HEK293 (cell line): ENCODE measurements around the gene ADGRD2.
A peak's percentile ranks its signal among the peaks of the same experiment; 100 is the strongest.

Experiments used
- HOXA7 ChIP-seq: sonication (generic); formaldehyde crosslinking; IDR thresholded peaks from 2 replicates; pipeline ENCODE4 v1.8.1; 2022; ENCODE audit warnings: missing genetic modification reagents, borderline replicate concordance
- KLF9 ChIP-seq: fragments of 450-650 bp; formaldehyde crosslinking; IDR thresholded peaks from 2 replicates; pipeline ENCODE4 v1.5.1; 2016; ENCODE audit warnings: missing biosample characterization, missing genetic modification characterization, low read depth
- SALL2 ChIP-seq: fragments of 450-650 bp; formaldehyde crosslinking; IDR thresholded peaks from 2 replicates; pipeline ENCODE4 v1.5.0; 2017; ENCODE audit warnings: missing biosample characterization, mild to moderate bottlenecking, missing genetic modification characterization, borderline replicate concordance
- SP3 ChIP-seq: fragments of 450-650 bp; formaldehyde crosslinking; IDR thresholded peaks from 2 replicates; pipeline ENCODE4 v1.5.1; 2016; ENCODE audit warnings: missing biosample characterization, missing genetic modification characterization
- ZBTB21 ChIP-seq: fragments of 450-650 bp; formaldehyde crosslinking; IDR thresholded peaks from 2 replicates; pipeline ENCODE4 v1.5.1; 2017; ENCODE audit warnings: missing biosample characterization, missing genetic modification characterization
- ZIC2 ChIP-seq: fragments of 450-650 bp; formaldehyde crosslinking; IDR thresholded peaks from 2 replicates; pipeline ENCODE4 v1.5.1; 2016; ENCODE audit warnings: missing biosample characterization, missing genetic modification characterization
- ZNF175 ChIP-seq: fragments of 450-650 bp; formaldehyde crosslinking; IDR thresholded peaks from 2 replicates; pipeline ENCODE4 v1.5.1; 2016; ENCODE audit warnings: missing biosample characterization, missing genetic modification characterization
- ZNF223 ChIP-seq: fragments of 450-650 bp; formaldehyde crosslinking; IDR thresholded peaks from 2 replicates; pipeline ENCODE4 v1.5.1; 2016; ENCODE audit warnings: missing biosample characterization, missing genetic modification characterization
- ZNF248 ChIP-seq: fragments of 450-650 bp; formaldehyde crosslinking; IDR thresholded peaks from 2 replicates; pipeline ENCODE4 v1.5.1; 2017; ENCODE audit warnings: missing biosample characterization, missing genetic modification characterization
- ZNF391 ChIP-seq: fragments of 450-650 bp; formaldehyde crosslinking; IDR thresholded peaks from 2 replicates; pipeline ENCODE4 v1.5.1; 2016; ENCODE audit warnings: low read depth, missing biosample characterization, missing genetic modification characterization, borderline replicate concordance
- ZNF404 ChIP-seq: fragments of 450-650 bp; formaldehyde crosslinking; IDR thresholded peaks from 2 replicates; pipeline ENCODE4 v1.5.1; 2017; ENCODE audit warnings: missing biosample characterization, missing genetic modification characterization
- ZNF423 ChIP-seq: fragments of 450-650 bp; formaldehyde crosslinking; IDR thresholded peaks from 2 replicates; pipeline ENCODE4 v1.5.1; 2016; ENCODE audit warnings: missing biosample characterization, missing genetic modification characterization
- ZNF433 ChIP-seq: fragments of 450-650 bp; formaldehyde crosslinking; IDR thresholded peaks from 2 replicates; pipeline ENCODE4 v1.5.1; 2016; ENCODE audit warnings: missing biosample characterization, missing genetic modification characterization, low read depth
- ZNF48 ChIP-seq: fragments of 450-650 bp; formaldehyde crosslinking; IDR thresholded peaks from 2 replicates; pipeline ENCODE4 v1.5.1; 2016; ENCODE audit warnings: missing biosample characterization, missing genetic modification characterization
- ZNF501 ChIP-seq: fragments of 450-650 bp; formaldehyde crosslinking; IDR thresholded peaks from 2 replicates; pipeline ENCODE4 v1.5.1; 2016; ENCODE audit warnings: missing biosample characterization, missing genetic modification characterization
- ZNF544 ChIP-seq: fragments of 450-650 bp; formaldehyde crosslinking; IDR thresholded peaks from 2 replicates; pipeline ENCODE4 v1.5.0; 2017; ENCODE audit warnings: missing biosample characterization, missing genetic modification characterization
- ZNF558 ChIP-seq: fragments of 450-650 bp; formaldehyde crosslinking; IDR thresholded peaks from 2 replicates; pipeline ENCODE4 v1.5.1; 2016; ENCODE audit warnings: missing biosample characterization, missing genetic modification characterization
- ZNF571 ChIP-seq: fragments of 450-650 bp; formaldehyde crosslinking; IDR thresholded peaks from 2 replicates; pipeline ENCODE4 v1.5.0; 2017; ENCODE audit warnings: missing biosample characterization, missing genetic modification characterization
- ZNF610 ChIP-seq: fragments of 450-650 bp; formaldehyde crosslinking; IDR thresholded peaks from 2 replicates; pipeline ENCODE4 v1.5.1; 2016; ENCODE audit warnings: missing biosample characterization, missing genetic modification characterization, borderline replicate concordance
- ZNF623 ChIP-seq: fragments of 450-650 bp; formaldehyde crosslinking; IDR thresholded peaks from 2 replicates; pipeline ENCODE4 v1.5.1; 2016; ENCODE audit warnings: missing biosample characterization, missing genetic modification characterization
- ZNF626 ChIP-seq: fragments of 450-650 bp; sonication (Bioruptor Pico); formaldehyde crosslinking; IDR thresholded peaks from 2 replicates; pipeline ENCODE4 v1.5.1; 2018; ENCODE audit warnings: missing biosample characterization, missing genetic modification characterization, inconsistent platforms
- ZNF670 ChIP-seq: fragments of 450-650 bp; formaldehyde crosslinking; IDR thresholded peaks from 2 replicates; pipeline ENCODE4 v1.5.1; 2016; ENCODE audit warnings: missing biosample characterization, missing genetic modification characterization, low read depth
- ZNF701 ChIP-seq: fragments of 450-650 bp; formaldehyde crosslinking; IDR thresholded peaks from 2 replicates; pipeline ENCODE4 v1.5.1; 2016; ENCODE audit warnings: missing biosample characterization, missing genetic modification characterization
- ZNF747 ChIP-seq: fragments of 450-650 bp; formaldehyde crosslinking; IDR thresholded peaks from 2 replicates; pipeline ENCODE4 v1.5.1; 2016; ENCODE audit warnings: missing biosample characterization, missing genetic modification characterization
- ZNF792 ChIP-seq: fragments of 450-650 bp; formaldehyde crosslinking; IDR thresholded peaks from 2 replicates; pipeline ENCODE4 v1.5.1; 2016; ENCODE audit warnings: missing biosample characterization, missing genetic modification characterization
- ZNF837 ChIP-seq: fragments of 450-650 bp; formaldehyde crosslinking; IDR thresholded peaks from 2 replicates; pipeline ENCODE4 v1.5.1; 2016; ENCODE audit warnings: missing biosample characterization, missing genetic modification characterization
- TF ChIP-seq, protein P1 (sequence below): fragments of 450-650 bp; formaldehyde crosslinking; IDR thresholded peaks from 2 replicates; pipeline ENCODE4 v1.5.1; 2016; ENCODE audit warnings: missing biosample characterization, missing genetic modification characterization, borderline replicate concordance
- TF ChIP-seq, protein P2 (sequence below): fragments of 450-650 bp; formaldehyde crosslinking; IDR thresholded peaks from 2 replicates; pipeline ENCODE4 v1.5.1; 2016; ENCODE audit warnings: missing biosample characterization, missing genetic modification characterization
- TF ChIP-seq, protein P3 (sequence below): fragments of 450-650 bp; formaldehyde crosslinking; IDR thresholded peaks from 2 replicates; pipeline ENCODE4 v1.5.1; 2016; ENCODE audit warnings: missing biosample characterization, missing genetic modification characterization, borderline replicate concordance
- TF ChIP-seq, protein P4 (sequence below): fragments of 450-650 bp; formaldehyde crosslinking; IDR thresholded peaks from 2 replicates; pipeline ENCODE4 v1.5.1; 2016; ENCODE audit warnings: missing biosample characterization, missing genetic modification characterization
- TF ChIP-seq, protein P5 (sequence below): fragments of 450-650 bp; formaldehyde crosslinking; IDR thresholded peaks from 2 replicates; pipeline ENCODE4 v1.5.1; 2017; ENCODE audit warnings: missing biosample characterization, missing genetic modification characterization

ADGRD2 gene

DNA sequence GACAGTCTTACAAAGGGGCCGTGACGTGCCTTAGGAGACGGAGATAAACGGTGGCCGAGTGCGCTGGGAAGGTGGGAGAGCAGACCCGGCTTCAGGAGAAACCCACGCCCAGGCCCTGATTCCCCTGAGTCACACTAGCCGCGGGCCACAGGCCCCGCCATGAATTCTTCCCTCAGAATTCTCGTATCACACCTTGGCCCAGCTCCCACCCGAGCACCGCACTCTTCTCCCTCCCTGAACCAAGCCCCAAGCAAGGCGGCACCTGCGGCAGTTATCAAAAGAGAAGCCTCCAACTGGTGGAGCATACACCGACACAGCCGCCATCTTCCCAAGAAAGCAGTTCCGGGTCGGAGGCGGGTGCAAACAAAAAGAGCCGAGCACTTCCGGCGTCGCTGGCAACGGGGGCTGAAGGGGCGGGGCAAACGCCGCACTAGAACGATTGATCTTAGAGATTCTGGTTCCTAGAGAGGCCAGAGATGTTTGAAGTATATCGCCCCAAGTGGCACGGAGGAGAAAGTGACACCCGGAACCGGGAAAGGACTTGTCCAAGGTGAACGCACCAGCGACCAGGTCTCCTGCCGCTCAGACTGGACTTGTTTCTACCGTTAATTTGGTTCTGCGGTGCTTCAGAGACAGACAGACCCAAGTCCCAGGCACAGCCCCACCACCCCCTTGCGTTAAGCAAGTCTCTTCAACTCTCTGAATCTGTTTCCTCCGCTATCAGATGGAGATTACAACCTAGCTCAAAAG lies 35.0 kb upstream of the ADGRD2 start, which contains the start of gene PSMB7 (continued):
- TF ChIP-seq ZNF223 (tag by site-specific recombination), result no peak
- no peak for TF ChIP-seq ZNF175 (tag by site-specific recombination)
- TF ChIP-seq ZBTB21 (tag by site-specific recombination), result peak; percentile 37; the same call in 1 of the 2 replicates
- peak; percentile 86 for TF ChIP-seq SP3
- TF ChIP-seq SALL2 (tag by site-specific recombination), result no peak
- TF ChIP-seq ZNF792 (tag by site-specific recombination), result no peak
- TF ChIP-seq ZNF747, result no peak
- TF ChIP-seq ZNF544 (tag by site-specific recombination), result no peak
- no peak for TF ChIP-seq ZNF571 (tag by site-specific recombination)
- no peak for TF ChIP-seq ZNF701
- TF ChIP-seq, protein P1, sequence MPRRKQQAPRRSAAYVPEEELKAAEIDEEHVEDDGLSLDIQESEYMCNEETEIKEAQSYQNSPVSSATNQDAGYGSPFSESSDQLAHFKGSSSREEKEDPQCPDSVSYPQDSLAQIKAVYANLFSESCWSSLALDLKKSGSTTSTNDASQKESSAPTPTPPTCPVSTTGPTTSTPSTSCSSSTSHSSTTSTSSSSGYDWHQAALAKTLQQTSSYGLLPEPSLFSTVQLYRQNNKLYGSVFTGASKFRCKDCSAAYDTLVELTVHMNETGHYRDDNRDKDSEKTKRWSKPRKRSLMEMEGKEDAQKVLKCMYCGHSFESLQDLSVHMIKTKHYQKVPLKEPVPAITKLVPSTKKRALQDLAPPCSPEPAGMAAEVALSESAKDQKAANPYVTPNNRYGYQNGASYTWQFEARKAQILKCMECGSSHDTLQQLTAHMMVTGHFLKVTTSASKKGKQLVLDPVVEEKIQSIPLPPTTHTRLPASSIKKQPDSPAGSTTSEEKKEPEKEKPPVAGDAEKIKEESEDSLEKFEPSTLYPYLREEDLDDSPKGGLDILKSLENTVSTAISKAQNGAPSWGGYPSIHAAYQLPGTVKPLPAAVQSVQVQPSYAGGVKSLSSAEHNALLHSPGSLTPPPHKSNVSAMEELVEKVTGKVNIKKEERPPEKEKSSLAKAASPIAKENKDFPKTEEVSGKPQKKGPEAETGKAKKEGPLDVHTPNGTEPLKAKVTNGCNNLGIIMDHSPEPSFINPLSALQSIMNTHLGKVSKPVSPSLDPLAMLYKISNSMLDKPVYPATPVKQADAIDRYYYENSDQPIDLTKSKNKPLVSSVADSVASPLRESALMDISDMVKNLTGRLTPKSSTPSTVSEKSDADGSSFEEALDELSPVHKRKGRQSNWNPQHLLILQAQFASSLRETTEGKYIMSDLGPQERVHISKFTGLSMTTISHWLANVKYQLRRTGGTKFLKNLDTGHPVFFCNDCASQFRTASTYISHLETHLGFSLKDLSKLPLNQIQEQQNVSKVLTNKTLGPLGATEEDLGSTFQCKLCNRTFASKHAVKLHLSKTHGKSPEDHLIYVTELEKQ, result no peak
- TF ChIP-seq ZNF610 (tag by site-specific recombination), result 0 out of 2 replicates have a peak, but pooled peaks have one; percentile 41
- TF ChIP-seq ZNF501 (tag by site-specific recombination), result no peak; the same call in 1 of the 2 replicates
- TF ChIP-seq, protein P2, sequence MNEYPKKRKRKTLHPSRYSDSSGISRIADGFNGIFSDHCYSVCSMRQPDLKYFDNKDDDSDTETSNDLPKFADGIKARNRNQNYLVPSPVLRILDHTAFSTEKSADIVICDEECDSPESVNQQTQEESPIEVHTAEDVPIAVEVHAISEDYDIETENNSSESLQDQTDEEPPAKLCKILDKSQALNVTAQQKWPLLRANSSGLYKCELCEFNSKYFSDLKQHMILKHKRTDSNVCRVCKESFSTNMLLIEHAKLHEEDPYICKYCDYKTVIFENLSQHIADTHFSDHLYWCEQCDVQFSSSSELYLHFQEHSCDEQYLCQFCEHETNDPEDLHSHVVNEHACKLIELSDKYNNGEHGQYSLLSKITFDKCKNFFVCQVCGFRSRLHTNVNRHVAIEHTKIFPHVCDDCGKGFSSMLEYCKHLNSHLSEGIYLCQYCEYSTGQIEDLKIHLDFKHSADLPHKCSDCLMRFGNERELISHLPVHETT (tag by site-specific recombination), result peak; percentile 89
- TF ChIP-seq, protein P3, sequence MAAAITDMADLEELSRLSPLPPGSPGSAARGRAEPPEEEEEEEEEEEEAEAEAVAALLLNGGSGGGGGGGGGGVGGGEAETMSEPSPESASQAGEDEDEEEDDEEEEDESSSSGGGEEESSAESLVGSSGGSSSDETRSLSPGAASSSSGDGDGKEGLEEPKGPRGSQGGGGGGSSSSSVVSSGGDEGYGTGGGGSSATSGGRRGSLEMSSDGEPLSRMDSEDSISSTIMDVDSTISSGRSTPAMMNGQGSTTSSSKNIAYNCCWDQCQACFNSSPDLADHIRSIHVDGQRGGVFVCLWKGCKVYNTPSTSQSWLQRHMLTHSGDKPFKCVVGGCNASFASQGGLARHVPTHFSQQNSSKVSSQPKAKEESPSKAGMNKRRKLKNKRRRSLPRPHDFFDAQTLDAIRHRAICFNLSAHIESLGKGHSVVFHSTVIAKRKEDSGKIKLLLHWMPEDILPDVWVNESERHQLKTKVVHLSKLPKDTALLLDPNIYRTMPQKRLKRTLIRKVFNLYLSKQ (tag by site-specific recombination), result no peak
- TF ChIP-seq ZNF248 (tag by site-specific recombination), result no peak
- TF ChIP-seq ZNF626 (tag by site-specific recombination), result no peak
- TF ChIP-seq, protein P4, sequence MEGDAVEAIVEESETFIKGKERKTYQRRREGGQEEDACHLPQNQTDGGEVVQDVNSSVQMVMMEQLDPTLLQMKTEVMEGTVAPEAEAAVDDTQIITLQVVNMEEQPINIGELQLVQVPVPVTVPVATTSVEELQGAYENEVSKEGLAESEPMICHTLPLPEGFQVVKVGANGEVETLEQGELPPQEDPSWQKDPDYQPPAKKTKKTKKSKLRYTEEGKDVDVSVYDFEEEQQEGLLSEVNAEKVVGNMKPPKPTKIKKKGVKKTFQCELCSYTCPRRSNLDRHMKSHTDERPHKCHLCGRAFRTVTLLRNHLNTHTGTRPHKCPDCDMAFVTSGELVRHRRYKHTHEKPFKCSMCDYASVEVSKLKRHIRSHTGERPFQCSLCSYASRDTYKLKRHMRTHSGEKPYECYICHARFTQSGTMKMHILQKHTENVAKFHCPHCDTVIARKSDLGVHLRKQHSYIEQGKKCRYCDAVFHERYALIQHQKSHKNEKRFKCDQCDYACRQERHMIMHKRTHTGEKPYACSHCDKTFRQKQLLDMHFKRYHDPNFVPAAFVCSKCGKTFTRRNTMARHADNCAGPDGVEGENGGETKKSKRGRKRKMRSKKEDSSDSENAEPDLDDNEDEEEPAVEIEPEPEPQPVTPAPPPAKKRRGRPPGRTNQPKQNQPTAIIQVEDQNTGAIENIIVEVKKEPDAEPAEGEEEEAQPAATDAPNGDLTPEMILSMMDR, result peak; percentile 87
- TF ChIP-seq ZNF433 (tag by site-specific recombination), result no peak
- TF ChIP-seq, protein P5, sequence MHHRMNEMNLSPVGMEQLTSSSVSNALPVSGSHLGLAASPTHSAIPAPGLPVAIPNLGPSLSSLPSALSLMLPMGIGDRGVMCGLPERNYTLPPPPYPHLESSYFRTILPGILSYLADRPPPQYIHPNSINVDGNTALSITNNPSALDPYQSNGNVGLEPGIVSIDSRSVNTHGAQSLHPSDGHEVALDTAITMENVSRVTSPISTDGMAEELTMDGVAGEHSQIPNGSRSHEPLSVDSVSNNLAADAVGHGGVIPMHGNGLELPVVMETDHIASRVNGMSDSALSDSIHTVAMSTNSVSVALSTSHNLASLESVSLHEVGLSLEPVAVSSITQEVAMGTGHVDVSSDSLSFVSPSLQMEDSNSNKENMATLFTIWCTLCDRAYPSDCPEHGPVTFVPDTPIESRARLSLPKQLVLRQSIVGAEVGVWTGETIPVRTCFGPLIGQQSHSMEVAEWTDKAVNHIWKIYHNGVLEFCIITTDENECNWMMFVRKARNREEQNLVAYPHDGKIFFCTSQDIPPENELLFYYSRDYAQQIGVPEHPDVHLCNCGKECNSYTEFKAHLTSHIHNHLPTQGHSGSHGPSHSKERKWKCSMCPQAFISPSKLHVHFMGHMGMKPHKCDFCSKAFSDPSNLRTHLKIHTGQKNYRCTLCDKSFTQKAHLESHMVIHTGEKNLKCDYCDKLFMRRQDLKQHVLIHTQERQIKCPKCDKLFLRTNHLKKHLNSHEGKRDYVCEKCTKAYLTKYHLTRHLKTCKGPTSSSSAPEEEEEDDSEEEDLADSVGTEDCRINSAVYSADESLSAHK (tag by site-specific recombination), result no peak
- no peak for TF ChIP-seq ZNF423
- no peak for TF ChIP-seq ZNF404 (tag by site-specific recombination)
- TF ChIP-seq ZNF837 (tag by site-specific recombination), result no peak
- 0 out of 2 replicates have a peak, but pooled peaks have one; percentile 54 for TF ChIP-seq KLF9 (tag by site-specific recombination)
- no peak for TF ChIP-seq HOXA7 (CRISPR knock-in tag)
- no peak for TF ChIP-seq ZIC2 (tag by site-specific recombination)
- TF ChIP-seq ZNF391 (tag by site-specific recombination), result 0 out of 2 replicates have a peak, but pooled peaks have one; percentile 30
- no peak for TF ChIP-seq ZNF48 (tag by site-specific recombination)
- TF ChIP-seq ZNF623, result no peak
- TF ChIP-seq ZNF558 (tag by site-specific recombination), result peak; percentile 78; the same call in 1 of the 2 replicates
- TF ChIP-seq ZNF670, result no peak
